HG03159 (cell line): ENCODE data around the gene SEC22A.

Experiments
- ATAC-seq: cut with Tn5 transposase; IDR thresholded peaks from one replicate; pipeline ENCODE4 v1.9.1; 2021; ENCODE audit warnings: mild to moderate bottlenecking, moderate library complexity; ENCODE audit not compliant: unreplicated experiment

Gene SEC22A

DNA sequence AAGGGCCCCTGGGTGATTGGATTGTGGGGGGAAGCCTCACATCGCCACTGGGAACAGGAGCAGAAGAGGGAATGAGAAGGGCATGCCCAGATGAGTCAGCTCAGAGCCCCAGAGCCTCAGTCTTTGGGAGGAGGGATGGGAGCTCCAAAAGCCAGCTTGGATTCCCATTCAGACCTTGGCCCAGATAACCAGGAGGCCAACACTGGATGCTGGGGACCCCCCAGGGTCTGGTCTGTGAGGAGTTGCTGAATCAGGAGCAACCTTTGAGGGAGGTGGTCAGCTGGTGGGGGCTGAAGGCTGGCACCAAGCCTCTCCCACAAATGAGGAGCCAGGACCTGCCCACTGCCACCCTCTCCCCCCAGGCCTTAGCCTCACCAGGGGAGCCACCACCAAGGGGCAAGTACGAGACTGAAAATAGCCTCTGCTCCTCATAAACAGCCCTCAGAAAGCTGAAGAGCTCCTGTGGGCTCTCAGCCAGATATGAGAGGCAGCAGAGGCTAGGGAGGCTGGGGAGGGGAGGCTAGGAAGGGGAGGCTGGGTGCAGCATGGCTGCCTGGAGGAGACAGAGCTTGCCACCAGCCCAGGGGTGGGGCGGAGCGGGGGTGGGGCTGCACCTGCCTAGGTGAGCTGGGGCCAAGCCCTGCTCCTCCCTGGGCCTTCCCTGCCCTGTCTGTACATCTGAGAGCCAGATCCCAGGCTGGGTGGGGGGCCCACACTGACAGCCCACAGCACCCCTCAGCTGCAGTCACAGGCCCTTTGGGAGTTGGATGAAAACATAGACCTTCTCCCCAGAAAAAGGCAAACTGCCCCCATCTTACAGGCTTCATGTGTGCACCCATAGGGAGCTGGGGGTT is 99.8 kb downstream of the SEC22A start:
- ATAC-seq = no peak

DNA sequence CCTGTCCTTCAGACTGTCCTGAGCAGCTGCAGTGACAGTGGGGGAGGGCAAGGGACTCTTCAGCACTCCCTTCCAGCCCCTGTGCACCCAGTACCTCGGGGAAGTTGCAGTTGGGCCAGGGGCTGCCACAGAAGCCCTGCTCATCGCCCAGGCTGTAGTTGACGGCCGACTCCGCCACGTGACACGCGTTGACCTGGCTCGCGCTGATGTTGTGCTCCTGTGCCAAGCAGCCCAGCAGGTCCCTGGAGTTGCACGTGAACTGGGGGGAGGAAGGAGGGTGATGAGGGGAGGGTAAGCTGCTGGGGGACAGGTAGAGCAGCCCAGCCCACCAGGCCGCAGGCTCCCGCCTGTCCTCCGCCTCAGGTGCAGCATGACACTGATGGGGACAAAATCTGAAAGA is 101.2 kb downstream of the SEC22A start:
- no peak for ATAC-seq

- ATAC-seq = no peak
Observed at GRCh38 chr3:123303976-123304560, 102.3 kb downstream of the SEC22A start.

DNA sequence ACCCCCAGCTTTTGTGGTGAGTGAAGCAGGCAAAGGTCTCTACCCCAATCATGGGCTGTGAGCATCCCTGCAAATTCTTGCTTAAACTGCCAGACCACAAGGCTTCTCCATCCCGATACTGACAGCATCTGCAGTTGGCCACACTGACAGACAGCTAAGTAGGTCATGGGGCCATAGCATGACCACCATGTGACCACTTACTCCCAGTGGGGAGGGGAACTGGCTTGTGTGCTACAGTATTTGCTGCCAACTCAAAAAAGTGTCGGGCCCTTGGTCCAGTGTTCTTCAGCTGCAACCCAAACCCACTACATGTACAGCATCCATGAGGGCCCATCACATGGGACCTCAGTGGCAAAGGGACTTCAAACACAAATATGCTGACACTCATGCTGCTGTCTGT is 103.4 kb downstream of the SEC22A start:
- no peak for ATAC-seq

GRCh38 chr3:123307064-123307463 is 105.3 kb downstream of the SEC22A start:
- ATAC-seq = no peak

- no peak for ATAC-seq
Observed at GRCh38 chr3:123310186-123310585, 108.4 kb downstream of the SEC22A start.

DNA sequence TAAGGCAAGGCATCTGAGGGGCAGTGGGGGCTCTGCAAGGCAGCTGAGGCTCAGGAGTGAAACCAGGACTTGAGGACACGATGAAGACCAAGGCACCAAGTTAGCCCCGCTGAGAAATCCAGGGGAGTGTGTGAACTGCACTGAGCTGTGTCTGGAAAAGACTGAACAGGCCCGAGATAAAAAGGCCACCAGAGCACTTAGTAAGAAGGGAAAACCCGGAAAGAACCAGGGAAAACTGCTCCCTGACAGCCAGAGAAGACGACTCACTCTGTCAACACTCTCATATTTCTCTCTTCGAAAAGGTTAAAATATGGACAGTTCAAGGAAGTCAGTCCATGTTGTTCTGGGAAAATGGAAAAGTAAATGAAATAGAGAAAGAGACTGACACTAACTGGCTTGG is 109.0 kb downstream of the SEC22A start:
- no peak for ATAC-seq

DNA sequence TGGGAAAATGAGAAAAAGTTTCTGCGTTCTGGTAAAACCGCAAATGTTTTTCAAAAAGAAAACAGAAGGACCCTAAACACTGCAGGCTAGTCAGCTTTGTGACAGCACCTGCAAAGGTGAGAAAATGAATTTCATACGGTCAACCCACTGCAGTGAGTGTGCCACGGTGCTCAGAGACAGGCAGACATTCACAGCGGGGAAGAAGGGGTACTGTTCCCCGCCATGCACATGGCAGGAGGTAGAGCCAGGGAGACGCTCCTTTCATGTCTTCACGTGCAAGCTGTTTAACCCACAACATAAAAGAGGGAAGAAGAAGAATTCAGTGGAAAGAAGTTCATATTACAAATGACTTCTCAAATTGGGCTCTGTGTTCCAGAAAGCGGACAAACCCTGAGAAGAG is 109.5 kb downstream of the SEC22A start:
- no peak for ATAC-seq

- no peak for ATAC-seq
Observed at GRCh38 chr3:123312331-123313265, 110.9 kb downstream of the SEC22A start.

DNA sequence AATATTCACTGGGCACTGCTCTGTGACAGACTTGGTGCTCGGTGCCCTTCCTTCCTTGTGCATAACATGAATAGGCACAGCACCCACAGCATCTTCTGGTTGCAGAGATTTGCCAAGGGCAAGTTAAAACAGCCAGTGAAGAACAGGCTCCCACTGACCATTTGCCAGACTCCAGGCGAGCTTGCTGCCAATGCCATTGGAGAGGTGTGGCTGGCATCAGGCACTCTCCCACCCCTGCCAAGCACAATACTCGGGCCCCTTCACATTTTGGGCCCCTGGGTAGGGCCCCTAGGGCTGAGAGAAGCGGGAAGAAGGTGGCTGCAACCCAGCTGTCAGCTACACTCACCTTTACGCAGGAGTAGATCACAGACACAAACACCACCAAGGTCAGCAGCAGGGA is 112.1 kb downstream of the SEC22A start:
- ATAC-seq = no peak

DNA sequence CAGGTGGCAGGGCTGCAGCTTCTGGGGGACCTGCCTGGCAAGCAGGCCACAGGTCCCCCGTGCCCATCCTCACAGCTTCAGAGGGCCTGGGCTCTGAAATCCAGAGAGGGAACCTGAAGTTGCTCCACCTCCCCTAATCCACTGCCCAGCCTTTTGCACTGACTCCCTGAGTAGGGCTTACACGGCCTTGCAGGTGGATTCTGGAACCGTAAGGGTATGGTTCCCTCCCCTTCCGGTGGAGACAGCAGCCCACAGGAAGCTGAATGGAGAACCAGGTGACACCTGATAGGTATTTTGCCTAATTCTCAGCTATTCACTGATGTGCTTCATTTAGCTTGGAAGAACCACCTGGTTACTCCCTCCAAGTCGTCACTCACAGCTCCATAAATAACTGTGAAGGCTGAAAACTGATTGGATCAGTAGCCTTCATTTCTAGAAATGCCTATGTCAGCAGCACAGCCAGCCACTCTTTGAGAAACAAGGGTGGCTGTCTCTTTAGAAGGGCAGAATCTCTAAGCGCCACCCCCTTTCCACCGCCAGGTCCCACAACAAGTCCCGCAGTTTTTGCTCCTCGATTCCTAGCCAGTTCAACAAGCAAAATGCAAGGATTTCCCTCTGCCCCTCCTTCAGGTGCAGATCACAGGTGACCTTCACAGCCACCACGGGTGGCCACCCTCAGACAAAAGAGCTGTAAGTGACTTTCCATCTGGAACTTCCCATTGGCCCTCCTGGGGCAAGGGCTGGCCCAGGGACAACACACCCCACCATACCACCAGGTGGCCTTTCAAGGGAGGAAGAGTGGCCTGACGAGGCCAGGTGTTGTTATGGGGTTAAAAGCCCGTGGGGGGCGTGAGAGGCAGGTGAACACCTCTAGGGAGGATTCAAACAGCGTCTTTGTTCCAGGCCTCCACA is 112.9 kb downstream of the SEC22A start:
- ATAC-seq = no peak

- ATAC-seq = no peak
Observed at GRCh38 chr3:123315271-123315595, 113.5 kb downstream of the SEC22A start.

- no peak for ATAC-seq
Observed at GRCh38 chr3:123317716-123318115, 116.0 kb downstream of the SEC22A start.

- no peak for ATAC-seq
Observed at GRCh38 chr3:123318374-123318773, 116.6 kb downstream of the SEC22A start.

- ATAC-seq = no peak
Observed at GRCh38 chr3:123319760-123320159, 118.0 kb downstream of the SEC22A start.

- no peak for ATAC-seq
Observed at GRCh38 chr3:123320221-123320620, 118.5 kb downstream of the SEC22A start.

DNA sequence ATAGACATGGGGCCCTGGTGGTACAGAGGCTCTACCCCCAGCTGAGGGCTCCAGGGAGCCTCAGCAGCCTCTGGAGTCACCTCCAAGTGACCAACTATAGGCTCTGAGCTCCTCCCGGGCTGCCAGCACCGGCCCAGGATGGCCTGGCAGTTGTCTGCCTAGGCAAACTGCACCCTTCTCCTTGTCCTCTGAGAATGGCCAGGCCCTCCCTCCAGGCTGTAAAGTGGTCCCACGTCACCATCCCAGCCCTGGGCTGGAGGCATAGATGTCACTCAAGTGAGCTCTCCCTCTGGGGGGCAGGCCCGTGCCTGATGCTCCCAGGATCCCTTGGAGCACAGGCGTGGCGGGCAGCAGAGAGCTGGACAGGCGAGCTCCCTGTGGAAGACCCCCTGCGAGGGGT is 120.1 kb downstream of the SEC22A start:
- no peak for ATAC-seq

- no peak for ATAC-seq
Observed at GRCh38 chr3:123322866-123323265, 121.1 kb downstream of the SEC22A start.
